Ovary (tissue), 3 donors: ENCODE data around the gene ARFGAP1.

Experiments
- EP300 ChIP-seq: sonication (generic); formaldehyde crosslinking; IDR thresholded peaks from one replicate; pipeline ENCODE4 v1.6.1; 2017; ENCODE audit warnings: antibody characterized with exemption
- POLR2A ChIP-seq: fragments of 450-650 bp; IDR thresholded peaks from one replicate; pipeline ENCODE4 v1.6.1; 2017; ENCODE audit warnings: antibody characterized with exemption, mild to moderate bottlenecking, moderate library complexity
- TF ChIP-seq, protein P1 (sequence below), 3 donors: fragments of 450-650 bp in 2 of 3; fragments of 200-600 bp in 1 of 3; IDR thresholded peaks; one replicate each; pipeline versions ENCODE4 v1.5.1 to v1.8.0; 2016 to 2022; ENCODE audit warnings: antibody characterized with exemption in 3 of 3, mild to moderate bottlenecking in 1 of 3
- donor health status: DM: no; HTN: no; CAD: no.

DNA sequence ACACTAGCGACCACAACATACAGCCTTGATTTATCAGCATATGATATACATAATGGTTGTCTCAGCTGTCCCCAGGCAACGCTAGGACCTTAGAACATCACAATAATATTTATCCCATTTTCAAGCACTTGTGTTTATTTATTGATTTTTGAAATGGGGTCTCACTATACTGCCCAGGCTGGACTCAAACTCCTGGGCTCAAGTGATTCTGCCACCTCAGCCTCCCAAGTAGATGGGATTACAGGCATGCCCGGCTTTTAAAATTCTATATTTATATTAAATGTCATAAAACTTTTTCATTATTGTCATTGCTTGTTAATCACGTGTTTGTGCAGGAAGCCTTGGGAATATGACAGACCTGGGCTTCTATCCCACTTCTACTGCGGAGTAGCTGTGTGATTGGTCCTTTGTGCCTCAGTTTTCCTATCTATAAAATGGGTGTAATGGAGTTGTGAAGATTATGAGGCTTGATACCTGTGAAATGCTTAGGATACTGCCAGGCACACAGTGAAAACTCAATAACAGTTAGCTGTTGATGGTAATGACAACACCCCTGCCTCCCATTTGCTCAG is 30.6 kb downstream of the ARFGAP1 start:
- TF ChIP-seq, protein P1, sequence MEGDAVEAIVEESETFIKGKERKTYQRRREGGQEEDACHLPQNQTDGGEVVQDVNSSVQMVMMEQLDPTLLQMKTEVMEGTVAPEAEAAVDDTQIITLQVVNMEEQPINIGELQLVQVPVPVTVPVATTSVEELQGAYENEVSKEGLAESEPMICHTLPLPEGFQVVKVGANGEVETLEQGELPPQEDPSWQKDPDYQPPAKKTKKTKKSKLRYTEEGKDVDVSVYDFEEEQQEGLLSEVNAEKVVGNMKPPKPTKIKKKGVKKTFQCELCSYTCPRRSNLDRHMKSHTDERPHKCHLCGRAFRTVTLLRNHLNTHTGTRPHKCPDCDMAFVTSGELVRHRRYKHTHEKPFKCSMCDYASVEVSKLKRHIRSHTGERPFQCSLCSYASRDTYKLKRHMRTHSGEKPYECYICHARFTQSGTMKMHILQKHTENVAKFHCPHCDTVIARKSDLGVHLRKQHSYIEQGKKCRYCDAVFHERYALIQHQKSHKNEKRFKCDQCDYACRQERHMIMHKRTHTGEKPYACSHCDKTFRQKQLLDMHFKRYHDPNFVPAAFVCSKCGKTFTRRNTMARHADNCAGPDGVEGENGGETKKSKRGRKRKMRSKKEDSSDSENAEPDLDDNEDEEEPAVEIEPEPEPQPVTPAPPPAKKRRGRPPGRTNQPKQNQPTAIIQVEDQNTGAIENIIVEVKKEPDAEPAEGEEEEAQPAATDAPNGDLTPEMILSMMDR (IDR thresholded peaks at IDR 0.05): no peak
- TF ChIP-seq POLR2A (no peak), EP300 (no peak)
